NCI-H446 treated with DMSO at 0.1 percent for 48 hours (cell line): Measurements from ENCODE around the gene SLC2A1.
A peak's percentile ranks its signal among the peaks of the same experiment; 100 is the strongest.

Experiments used
- DNase-seq: peaks from one replicate; lab custom pipeline; 2025; lab: John Stamatoyannopoulos, UW

Gene SLC2A1

DNA sequence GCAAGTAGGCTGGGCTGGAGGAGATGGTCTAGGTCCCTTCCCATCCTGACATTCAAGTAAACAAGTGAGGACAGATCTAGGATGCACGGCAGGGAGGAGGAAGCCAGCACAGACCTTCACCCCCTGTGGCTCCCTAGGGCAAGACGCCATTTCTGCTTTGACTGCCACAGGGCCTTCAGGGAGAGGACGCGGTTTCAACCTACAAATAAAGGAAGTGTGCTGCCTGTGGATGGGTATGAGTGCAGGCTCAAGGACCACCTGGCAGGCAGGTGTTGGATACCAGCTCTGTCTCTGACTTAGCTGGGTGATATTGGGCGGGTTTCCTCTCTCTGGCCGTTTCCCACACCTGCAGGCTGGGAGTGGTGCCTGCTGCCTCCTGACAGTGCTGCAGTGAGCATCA, 16.2 kb downstream of the SLC2A1 start:
- no peak for DNase-seq

DNA sequence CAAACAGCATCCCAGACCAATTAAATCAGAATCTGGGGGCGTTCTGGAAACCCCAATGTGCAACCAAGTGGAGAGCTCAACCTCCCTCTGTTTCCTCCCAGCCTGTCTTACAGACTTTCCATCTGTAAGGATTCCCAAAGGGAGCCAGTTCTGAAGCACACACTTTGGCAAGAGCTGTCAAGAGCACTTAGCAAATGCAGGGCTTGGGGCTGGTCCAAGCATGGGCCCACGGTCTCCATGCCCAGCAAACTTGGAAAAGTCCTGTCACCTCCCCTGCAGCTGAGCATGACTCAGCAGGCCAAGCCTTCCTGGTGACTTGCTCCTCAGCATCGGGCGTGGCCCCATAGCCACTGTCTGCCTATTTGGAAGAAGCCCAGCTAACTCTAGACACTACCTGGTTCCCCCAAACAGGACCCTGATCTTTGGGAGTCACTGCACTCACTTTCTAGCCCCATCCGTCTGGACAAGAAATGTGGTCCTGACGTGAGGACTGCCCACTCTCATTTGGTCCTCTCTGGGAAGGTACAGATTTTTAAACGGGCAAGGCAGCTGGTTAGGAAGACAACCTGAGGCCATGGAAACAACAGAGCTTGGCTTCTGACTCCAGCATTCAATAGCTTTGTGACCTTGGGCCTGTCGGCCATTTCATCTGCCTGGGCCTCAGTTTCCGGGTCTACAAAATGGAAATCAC, 16.9 kb downstream of the SLC2A1 start:
- DNase-seq: peak; percentile 90

DNA sequence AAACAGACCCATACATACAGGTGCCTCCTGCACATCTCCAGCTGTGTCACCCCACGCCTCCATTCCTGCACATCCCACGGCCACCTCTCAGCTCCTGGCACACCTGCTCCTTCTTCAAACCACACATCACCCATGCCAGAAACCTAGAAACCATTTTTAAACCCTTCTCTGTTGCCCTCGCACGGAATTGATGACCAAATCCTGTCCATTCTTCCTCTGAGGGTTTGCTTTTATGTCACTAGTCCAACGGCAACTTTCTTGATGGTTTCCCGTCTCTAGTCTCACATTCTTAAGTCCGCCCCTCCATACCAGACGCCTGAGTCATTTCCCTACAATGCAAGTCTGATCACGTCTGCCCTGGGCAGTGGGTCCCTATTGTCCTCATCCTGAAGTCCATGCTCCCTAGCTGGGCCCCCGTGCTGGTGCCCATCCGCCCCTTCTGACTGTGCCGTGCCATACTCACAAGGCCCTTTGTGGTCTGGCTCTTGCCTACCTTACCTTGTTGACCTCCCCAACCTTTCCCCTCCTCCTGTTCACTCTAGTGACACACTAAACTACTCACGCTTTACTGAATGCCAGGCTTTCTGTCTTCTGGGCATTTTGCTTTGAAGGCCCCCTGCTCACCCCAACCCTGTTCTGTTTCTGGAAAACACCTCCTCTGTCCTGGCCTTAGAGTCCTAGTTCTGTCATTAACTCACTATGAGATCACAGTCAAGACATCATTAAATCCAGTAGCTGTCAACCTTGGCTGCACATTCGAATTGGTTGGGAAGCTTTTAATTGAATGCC, 17.6 kb downstream of the SLC2A1 start:
- DNase-seq: no peak

DNA sequence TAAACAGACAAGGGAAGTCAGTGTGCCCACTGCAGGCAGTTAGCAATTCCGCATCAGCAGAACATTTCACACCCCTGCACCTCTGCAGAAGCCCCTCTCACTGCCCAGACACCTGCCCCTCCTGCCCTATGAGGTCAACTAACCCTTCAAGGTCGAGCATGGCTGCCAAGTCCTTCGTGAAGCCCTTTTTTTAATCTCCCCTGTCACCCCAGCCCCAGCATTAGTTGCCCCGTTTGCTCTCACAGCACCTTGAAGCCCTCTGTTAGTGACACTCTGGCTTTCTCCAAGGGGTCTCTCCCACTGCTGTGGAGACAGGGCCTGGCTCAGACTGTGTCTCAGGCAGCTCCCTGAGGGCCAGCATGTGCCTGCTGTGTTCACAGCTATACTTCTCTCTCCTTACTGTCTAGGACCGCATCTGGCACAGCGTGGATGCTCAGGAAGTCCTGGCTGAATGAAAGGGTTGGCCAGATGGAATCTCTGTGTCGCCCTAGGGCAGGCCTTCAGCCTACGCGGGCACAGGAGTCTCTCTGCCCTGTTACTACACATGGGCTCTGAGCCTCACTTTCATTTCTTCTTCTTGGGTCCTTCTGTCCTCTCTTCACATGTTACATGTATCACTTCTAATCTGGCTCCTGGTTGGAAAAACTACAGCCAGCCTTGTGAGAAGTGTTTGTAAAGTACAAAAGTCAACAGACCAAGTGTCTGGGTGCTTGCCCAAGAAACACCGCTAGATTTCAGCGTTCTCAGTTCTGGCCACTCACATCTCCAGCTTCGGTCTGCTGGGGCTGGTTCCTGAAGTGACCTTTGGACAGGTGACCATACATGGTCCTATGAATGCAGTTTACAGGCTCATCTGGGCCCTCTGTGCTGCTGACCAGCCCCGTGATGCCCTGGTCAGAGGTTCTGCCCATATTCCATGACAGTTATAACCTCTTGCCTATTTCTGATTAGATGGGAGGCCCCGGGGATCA, 19.7 kb downstream of the SLC2A1 start:
- DNase-seq: no peak

DNA sequence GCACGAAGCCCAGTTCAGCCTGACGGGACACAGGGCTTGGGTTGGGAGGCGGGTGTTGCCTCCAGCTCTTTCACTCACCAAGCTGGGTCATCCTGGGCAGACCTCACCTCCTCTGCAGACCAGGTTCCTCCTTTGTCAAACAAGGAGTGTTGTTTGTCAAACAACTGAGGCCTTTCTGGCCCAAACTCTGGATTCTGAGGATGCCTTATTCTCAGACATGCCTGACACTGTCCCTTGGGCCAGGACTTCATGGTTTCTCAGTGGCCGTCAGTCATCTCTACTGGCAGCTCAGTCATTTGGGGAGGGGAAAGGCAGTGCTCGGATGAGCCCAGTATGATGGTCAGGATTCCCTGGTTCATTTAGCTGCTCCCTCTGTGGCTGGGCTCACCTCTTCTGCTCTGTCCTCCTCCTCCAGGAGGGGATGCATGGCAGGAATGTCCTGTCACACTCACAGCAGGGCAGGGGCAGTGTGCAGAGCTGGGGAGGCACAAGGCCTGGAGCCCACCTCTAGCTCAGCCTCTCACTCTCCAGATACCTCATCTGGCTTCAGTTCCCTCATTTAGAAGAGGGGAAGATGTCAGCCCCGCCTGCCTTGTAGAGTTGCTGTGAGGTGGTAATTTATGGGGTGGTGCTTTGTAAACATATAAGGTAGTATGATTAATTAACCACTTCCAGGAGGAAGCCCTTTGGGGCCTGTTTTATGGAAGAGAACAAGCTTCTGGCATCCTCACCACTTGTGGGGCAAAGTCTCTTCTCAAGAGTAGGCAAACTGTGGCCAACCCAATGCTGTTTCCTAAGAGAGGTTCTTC, 20.6 kb downstream of the SLC2A1 start:
- no peak for DNase-seq

DNA sequence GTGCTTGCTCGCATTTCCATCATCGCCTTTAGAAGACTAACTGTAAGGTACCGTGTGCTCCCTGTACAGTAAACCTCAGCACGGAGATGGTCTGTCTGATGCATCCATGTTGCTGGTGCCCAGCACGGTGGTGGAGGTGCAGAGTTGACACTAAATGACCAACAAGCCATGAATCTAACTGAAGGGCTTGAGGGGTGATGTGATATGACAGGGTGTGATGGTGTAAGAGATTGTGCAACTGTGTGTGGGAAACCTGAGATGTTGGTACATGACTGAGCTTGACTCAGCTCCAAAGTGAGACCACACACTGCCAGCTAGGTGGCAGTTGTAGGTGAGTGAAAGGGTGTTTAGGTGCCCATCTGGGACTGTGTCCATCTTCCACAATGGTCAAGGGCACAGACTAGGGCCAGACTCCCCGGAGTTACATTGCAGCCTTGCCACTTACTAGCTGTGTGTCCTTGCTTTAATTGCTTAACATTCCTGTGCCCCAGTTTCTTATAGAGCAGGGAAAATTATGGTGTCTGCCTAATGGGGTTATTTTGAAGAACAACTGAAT, 21.4 kb downstream of the SLC2A1 start:
- DNase-seq: no peak

DNA sequence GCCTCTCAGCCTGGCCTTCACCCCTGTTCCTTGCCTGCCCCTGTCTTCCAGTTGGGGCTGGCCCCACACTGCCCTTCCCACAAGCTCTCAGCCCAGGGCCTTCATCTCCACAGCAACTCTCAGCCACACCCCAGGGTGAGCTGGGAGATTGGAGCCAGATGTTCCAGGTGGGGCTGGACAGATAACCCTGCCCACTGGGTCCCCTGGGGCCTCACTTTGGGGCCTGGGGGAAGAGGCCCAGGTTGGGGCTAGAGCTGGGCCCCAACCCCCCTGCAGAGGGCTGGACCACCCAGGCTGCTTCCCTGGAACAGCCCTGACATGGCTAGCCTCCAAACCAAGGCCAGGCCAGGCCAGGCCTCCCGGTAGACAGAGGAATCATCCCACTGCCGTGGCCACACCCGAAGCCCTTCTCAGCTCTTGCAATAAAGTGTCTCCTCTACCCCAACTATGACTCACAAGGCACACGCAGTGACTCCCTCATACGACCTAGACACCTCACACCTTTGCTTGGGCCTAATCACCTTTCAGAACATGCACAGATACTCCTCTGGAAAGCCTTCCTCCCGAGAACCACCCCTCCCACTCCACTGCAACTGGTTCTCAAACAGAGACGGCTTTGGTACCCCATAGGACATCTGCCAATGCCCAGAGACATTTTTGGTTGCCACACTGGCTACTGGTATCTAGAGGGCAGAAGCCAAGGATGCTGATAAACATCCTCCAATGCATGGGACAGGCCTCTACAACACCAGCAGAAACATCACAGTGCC, 22.2 kb downstream of the SLC2A1 start:
- DNase-seq: no peak

DNA sequence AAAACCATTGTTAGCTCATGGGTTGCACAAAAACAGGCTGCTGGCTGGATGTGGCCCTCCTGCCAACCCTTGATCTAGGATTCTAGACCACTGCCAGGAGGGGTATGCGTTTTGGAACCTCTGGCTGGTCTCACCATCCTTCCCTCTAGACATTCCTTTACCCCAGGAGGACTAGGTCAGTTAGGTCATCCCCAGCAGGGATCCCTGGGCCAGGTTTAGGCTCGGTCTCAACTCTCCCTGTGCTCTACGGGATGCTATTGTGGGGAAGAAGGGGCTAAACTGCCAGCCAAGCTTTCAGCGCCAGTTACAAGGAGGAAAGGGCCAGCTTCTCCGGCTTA, 22.7 kb downstream of the SLC2A1 start:
- no peak for DNase-seq

DNA sequence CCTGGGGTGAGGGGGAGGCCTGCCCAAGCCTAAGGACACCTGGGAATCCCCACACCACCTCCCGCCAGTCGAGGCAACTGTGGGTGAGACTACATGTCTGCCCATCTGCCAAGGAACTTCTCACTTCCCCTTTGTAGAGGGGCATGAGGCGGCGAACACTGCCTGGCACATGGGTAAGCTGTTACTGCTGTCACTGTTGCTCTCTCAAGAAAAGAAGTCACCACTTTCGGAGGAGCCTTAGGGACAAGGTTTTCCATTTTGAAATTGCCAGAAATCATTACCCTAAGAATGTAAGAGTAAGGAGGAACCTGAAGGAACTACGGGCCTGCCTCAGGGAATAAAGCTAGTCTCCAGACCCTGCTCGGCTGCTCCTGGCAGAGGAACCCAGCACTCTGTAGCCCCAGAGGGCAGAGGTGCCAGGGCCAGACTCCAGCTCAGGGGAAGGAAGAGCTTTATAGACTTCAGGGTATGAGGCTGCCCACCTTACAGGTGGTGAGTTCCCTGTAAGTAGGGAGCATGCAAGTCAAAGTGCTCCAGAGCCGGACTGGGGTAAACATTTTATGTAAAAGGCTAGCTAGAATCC, 23.3 kb downstream of the SLC2A1 start:
- DNase-seq: no peak

DNA sequence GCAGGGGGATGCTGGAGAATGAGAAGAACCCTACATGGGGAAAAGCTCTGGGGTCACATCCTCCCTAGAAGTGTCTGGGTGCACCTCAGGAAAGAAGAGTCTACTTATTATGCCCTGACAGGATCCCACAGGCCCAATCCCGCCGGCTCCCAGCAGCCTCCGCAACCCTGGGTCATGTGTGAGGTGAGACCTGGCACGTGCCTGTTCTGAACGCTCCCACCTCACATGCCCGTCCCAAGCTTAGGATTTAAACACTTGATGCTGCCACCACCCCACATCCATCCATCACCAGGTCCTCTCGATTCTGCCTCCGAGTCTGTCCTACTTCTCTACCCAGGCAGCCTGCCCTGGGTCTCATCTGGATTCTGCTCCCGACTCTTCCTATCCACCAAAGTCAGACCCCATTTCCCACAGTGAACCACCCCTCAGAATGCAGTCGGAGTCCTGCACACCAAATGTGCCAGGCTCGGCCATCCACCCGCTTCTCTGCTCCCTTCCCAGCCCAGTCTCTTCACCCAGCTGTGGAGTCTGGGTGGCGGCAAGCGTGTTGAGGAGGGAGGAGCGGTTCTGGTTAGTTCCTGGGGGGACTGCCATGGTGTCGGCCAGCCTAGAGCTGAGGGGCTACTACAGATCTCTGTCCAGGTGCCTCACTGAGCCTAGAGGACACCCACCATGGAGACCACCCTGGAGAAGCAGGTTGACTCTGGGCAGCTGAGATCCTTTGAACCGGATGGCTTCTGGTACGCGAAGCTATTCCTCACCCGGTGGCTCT, 23.9 kb downstream of the SLC2A1 start:
- DNase-seq: no peak

DNA sequence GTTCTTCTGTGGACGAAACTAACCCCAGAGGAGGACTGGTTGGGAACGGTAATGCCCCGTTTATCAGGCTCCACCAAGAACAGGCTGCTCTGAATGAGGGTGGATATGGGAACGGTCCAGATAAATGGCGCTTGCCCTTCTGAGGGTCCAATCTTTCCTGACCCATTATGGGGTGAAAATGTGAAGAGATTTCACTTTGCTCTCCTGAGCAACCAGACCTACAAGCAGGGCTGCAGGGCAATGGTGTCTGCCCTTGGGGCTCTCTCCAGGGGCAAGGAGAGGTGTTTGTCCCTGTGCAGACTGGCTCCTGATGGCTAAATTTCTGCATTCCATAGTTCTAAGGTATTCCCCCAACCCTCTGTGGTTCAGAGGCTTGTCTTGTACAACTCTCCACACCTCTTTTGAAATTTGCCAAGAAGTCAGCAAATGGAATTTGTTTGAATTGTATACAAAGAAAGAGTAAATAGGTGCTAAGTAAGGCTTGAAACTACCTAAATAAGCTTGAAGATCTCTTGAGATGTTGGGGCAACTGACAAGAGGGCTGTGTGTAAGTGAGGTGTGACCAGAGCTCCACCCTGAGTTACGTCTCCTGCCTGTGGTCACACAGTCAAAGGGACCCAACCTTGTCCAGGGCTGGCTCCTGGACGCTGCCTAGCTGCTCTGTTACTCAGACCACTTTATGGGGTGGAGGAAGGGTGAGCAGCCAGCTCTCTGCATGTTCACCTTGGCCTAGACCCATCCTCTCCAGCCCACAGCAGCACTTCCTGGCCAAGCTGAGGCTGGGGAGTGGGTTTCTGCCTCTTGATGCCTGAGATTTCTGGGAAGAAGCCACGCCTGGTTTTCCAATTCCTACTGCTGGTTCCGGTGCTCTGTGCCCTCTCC, 24.8 kb downstream of the SLC2A1 start:
- DNase-seq: no peak

DNA sequence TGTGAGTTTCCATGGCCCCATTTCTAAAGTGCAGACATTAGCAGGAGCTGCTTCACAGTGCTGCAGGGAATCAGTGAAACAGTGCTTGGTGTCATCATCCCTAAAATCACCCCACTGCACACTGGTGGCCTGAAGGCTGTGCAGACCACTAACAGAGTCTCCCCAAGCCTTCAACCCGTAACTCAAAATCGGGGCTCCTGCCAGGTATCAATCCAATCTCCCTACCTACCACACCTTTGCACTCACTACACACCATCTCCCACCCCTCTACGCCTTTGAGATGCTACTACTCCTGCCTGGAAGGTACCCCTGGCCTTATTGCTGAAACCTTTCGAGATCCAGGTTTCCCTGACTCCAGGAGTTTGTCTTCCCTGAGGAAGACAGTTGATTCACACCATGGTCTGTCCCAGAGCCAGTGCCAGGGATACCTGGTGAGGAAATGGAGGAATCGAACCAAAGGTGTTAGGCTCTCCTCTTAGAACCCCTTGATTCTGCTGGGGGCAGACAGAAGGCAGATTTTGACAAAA, 25.5 kb downstream of the SLC2A1 start:
- no peak for DNase-seq

DNA sequence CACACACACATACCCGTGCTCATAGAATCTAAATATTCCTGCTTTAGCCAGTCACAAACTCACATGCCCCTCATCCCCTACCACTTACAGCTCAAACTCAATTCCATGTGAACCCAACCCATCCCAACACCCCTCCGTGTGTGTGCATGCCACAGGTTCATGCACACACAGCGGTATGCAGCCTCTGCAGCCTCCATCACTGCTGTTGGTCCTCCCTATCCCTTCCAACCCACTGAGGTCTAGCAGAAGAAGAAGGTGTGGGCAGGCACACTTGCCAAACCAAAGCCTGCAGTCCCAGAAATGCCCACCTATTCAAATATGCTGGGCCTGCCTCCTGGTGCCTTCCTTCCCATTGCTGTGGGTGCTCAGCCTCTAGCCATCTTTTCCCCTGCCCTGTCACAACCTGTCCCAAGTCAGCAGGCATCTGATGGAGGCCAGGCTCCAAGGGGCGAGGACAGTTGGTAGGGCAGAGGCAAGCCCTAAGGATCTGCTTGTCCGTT, 26.2 kb downstream of the SLC2A1 start:
- DNase-seq: no peak

DNA sequence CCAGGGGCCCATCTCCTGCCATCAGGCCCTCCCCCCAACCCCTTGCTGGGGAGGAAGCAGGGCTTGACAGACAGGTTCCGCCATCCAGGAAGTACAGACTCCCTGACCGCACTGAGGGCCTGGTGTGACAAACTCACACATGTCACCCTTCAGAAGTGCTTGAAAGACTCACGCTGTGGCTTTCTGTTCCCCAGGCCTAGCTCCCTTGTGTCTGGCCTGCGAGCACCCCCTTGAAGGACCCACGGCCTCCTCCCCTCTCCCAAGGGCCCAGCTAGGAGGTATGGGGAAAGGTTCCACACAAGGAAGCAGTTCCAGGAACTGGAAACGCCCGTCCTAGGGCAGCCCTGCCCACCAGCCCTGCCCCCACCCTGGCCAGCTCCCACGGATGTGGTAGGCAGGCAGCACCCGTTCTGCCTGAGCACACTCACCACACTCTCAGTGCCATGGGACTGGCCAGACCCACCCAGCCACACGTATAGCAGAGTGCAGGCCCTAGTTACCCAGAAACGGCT, 26.7 kb downstream of the SLC2A1 start:
- no peak for DNase-seq

DNA sequence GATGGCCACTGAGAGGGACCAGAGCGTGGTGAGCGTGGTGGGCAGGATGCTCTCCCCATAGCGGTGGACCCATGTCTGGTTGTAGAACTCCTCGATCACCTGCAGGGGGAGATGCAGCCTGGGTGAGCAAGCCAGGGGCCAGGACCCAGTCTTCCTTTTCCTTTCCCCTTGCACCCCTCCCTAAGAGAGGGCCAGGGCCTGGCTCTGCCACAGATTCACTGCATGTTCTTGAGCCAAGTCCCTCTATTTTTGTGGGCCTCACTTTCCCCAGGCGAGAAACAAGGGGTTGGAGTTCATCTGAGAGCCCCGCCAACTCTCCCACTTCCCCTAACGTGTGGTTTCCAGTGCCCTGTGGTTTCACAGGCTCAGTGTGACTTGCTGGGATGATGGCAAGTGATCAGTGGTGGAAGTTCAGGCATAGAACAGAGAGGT, 27.5 kb downstream of the SLC2A1 start:
- no peak for DNase-seq

DNA sequence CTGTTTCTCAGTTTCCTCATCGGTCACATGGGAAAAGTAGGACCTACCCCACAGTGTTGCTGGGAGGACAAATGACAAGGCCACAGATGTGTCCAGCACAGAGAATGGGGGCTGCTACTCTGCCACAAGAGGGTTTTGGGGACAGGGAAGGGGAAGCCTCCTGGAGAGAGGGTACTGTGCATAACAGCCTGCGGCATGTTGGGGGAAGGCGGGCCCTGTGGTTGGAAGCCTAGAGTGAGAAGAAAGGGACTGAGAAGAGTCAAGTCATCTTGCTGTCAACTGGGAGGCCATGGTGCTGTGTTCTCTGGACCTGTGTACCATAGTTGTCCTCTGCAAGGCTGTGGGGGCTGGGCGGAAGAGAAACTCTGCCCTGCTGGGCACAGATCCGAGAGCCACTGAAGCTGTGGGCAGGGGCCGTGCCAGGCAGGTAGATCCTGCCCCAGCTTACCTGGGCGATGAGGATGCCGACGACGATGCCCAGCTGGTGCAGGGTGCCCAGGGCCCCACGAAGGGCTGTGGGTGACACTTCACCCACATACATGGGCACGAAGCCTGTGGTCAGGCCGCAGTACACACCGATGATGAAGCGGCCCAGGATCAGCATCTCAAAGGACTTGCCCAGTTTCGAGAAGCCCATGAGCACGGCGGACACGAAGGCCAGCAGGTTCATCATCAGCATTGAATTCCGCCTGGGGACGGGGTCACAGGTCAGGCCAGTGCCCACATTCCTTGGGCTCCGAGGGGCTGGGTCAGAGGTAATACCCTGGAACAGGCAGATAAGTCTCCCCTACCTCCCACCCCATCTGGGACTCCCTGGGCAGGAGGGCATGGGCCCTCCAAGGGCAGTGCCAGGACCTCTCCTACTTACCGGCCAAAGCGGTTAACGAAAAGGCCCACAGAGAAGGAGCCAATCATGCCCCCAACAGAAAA, 28.2 kb downstream of the SLC2A1 start:
- DNase-seq: no peak
